ENCODE measurements around the gene FAS. TPM values are rescaled to one million over a fixed set of nuclear protein-coding genes. Genes with fewer than 3 reads are reported as not detected.

Gene FAS
- total and polyA plus RNA-seq, 2 experiments from 2014 or later: 3.1 to 4.3 TPM

GRCh38 chr10:88987243-88987725 is 3.3 kb upstream of the FAS start:
- H3K9me3 Mint-ChIP-seq: no peaks in the 10 kb centered on the region
- H3K27me3 ChIP-seq (ENCODE audit: insufficient read depth): peaks cover 39% of the 10 kb centered on the region
- no peak overlapping the region for H3K4me2 ChIP-seq
- H3K27ac Mint-ChIP-seq: no peak overlapping the region
- H4K20me1 ChIP-seq (replicated peaks; ENCODE audit: insufficient read depth): no peaks in the 10 kb centered on the region
- H3K4me3 ChIP-seq: no peak overlapping the region
- H2AFZ ChIP-seq: no peak overlapping the region
- peaks cover 21% of the 10 kb centered on the region for H3K4me1 Mint-ChIP-seq
- no peaks in the 10 kb centered on the region for H3K79me2 ChIP-seq (replicated peaks; ENCODE audit: insufficient read depth)
- no peak overlapping the region for H3K4me3 Mint-ChIP-seq
- H3K27me3 Mint-ChIP-seq (ENCODE audit: insufficient read depth, low read depth, poor library complexity): peaks cover 20% of the 10 kb centered on the region
- no peaks in the 10 kb centered on the region for H3K36me3 Mint-ChIP-seq (ENCODE audit: low read depth)
- no peaks in the 10 kb centered on the region for H3F3A ChIP-seq (replicated peaks; ENCODE audit: low read depth)
- H3K36me3 ChIP-seq (ENCODE audit: insufficient read depth): no peaks in the 10 kb centered on the region
- H3K9me2 ChIP-seq (ENCODE audit: insufficient read depth): no peaks in the 10 kb centered on the region
- ATAC-seq (no peak), DNase-seq (ENCODE audit: low spot score) (no peak)
- TF ChIP-seq STAT1 (IDR thresholded peaks at IDR 0.05; ENCODE audit: unreplicated experiment) (no peak), ZNF114 (CRISPR knock-in tag; IDR thresholded peaks at IDR 0.05) (no peak), NANOG (IDR thresholded peaks at IDR 0.05; ENCODE audit: borderline replicate concordance) (no peak), CTCF (conservative IDR thresholded peaks at IDR 0.05; ENCODE audit: low read depth in 2 of 2) (no peak), REST (IDR thresholded peaks at IDR 0.05; ENCODE audit: unreplicated experiment) (no peak), ZNF331 (CRISPR knock-in tag; IDR thresholded peaks at IDR 0.05; ENCODE audit: low read depth) (no peak), EZH2 (IDR thresholded peaks at IDR 0.05; ENCODE audit: low read depth, unreplicated experiment) (no peak), JUNB (IDR thresholded peaks at IDR 0.05; ENCODE audit: unreplicated experiment) (no peak), POLR2AphosphoS5 (IDR thresholded peaks at IDR 0.05; ENCODE audit: low read depth) (no peak), EZH2phosphoT487 (IDR thresholded peaks at IDR 0.05; ENCODE audit: unreplicated experiment) (no peak), CREB1 (CRISPR knock-in tag; IDR thresholded peaks at IDR 0.05; ENCODE audit: low read depth) (no peak), ZNF462 (CRISPR knock-in tag; IDR thresholded peaks at IDR 0.05) (no peak)
- H3K27ac ChIP-seq (ENCODE audit: low read depth): no peak overlapping the region
- peaks cover 7% of the 10 kb centered on the region for H3K4me1 ChIP-seq (ENCODE audit: insufficient read depth)
